Heart left ventricle (tissue), 16 donors: ENCODE measurements around the gene LPCAT1. TPM values are rescaled to one million over a fixed set of nuclear protein-coding genes. Genes with fewer than 3 reads are reported as not detected.
"Not testable (repeated sequence)": the region's sequence is repeated elsewhere in the genome, so short reads cannot be mapped to it uniquely, and the experiment has no call there.

Experiments used
- ATAC-seq, 4 donors: fragments of 200-7000 bp; cut with Tn5 transposase; one replicate each; pipeline ENCODE4 v1.9.1; 2020 to 2022; ENCODE audit warnings: moderate library complexity in 4 of 4, mild to moderate bottlenecking in 3 of 4, moderate number of reproducible peaks in 1 of 4
- DNase-seq, 5 donors: peaks; one replicate each; pipeline ENCODE4 v3.0.0-alpha.2; 2020
- H3K27ac ChIP-seq, 12 donors: fragments of 200-600 bp; sonication (generic) in 4 of 12; one replicate each; pipeline versions ENCODE4 v1.5.0 to v1.8.0; 2016 to 2022; ENCODE audit warnings: mild to moderate bottlenecking in 2 of 12
- H3K27me3 ChIP-seq, 9 donors: fragments of 200-600 bp; sonication (generic) in 2 of 9; one replicate each; pipeline versions ENCODE4 v1.5.1 to v1.8.0; 2016 to 2022; ENCODE audit warnings: mild to moderate bottlenecking in 3 of 9
- H3K36me3 ChIP-seq, 9 donors: fragments of 200-600 bp; sonication (generic) in 2 of 9; one replicate each; pipeline versions ENCODE4 v1.5.0 to v1.8.0; 2018 to 2022; ENCODE audit warnings: mild to moderate bottlenecking in 2 of 9
- H3K4me1 ChIP-seq, 12 donors: fragments of 200-600 bp; sonication (generic) in 4 of 12; one replicate each; pipeline versions ENCODE4 v1.5.0 to v1.8.0; 2016 to 2022; ENCODE audit warnings: mild to moderate bottlenecking in 3 of 12
- H3K4me3 ChIP-seq, 12 donors: fragments of 200-600 bp; sonication (generic) in 4 of 12; one replicate each; pipeline versions ENCODE4 v1.5.0 to v1.8.0; 2017 to 2022; ENCODE audit warnings: mild to moderate bottlenecking in 9 of 12, moderate library complexity in 4 of 12
- H3K9me3 ChIP-seq, 12 donors: fragments of 200-600 bp; sonication (generic) in 4 of 12; one replicate each; pipeline versions ENCODE4 v1.5.0 to v1.8.0; 2016 to 2022; ENCODE audit warnings: mild to moderate bottlenecking in 1 of 12
- CTCF ChIP-seq, 12 donors: fragments of 200-600 bp; sonication (generic) in 4 of 12; IDR thresholded peaks; one replicate each; pipeline versions ENCODE4 v1.5.0 to v1.8.0; 2018 to 2022; ENCODE audit warnings: antibody characterized with exemption in 12 of 12, mild to moderate bottlenecking in 5 of 12
- POLR2A ChIP-seq, 2 donors: fragments of 450-650 bp; IDR thresholded peaks; one replicate each; pipeline ENCODE4 v1.6.1; 2017; ENCODE audit warnings: antibody characterized with exemption in 2 of 2, mild to moderate bottlenecking in 2 of 2, moderate library complexity in 2 of 2
- WGBS, 4 donors: extraction: QIAGEN DNeasy Blood & Tissue Kit in 2 of 4; methylation state at CpG; one replicate each; pipeline versions ENCODE4 v1.1.5 to v1.1.7; 2013 to 2018; 5-methylcytosine and 5-hydroxymethylcytosine counted together
- intact Hi-C, 10 donors: fragments of 100-400 bp; cut with DNase I; formaldehyde crosslinking; loops; one replicate each; pipeline versions ENCODE4 v1.11.1 to v1.14.2; 2022
- long read RNA-seq, 3 donors: library from polyadenylated mRNA; unstranded; transcript quantifications; one replicate each; pipeline ENCODE4 v2.0.0, GENCODE V29; 2020 to 2021
- polyA plus RNA-seq, 2 donors: library from polyadenylated mRNA; stranded (reverse); fragments of 200-250 nt; gene quantifications; one replicate each; pipeline ENCODE4 v1.2.3, GENCODE V29; 2013
- total RNA-seq, 9 donors: library from RNA; depleted of rRNA in 2 of 9; stranded (reverse); fragments of >200 nt in 2 of 9; fragmentation: NEBNext Ultra II Directional in 3 of 9; extraction: Animal tissue kit (Norgen Biotek cat#: 25700) in 3 of 9; gene quantifications; one replicate each; pipeline versions ENCODE4 v1.1.0 to v1.2.4, GENCODE V29; 2016 to 2023
- donor health status: ischemic (EF 13 %, LVEDD 7.1; RV severe dilation, severe dysfunction).
- donor health status: healthy with polysubstance abuse.
- donor health status: DM: no; HTN: yes; CAD: no.
- donor health status: DM: no; HTN: no; CAD: no.
- donor health status: ischemic (EF 25% LVEDD 6.9; RV normal size, moderate dysfunction).
- donor health status: ischemic (EF 25% LVEDD 5.7; RV mildly dilated, moderate dysfunction).
- donor health status: healthy.
- donor health status: DM: yes; HTN: yes; CAD: no.
- donor health status: ischemic (EF 35%, LVEDD 5.7; RV mildly dilated, moderate dysfunction).
- donor health status: nonischemic (EF 11% LVEDD 7.7; RV severe dilation, severe dysfunction).
- donor health status: DM: yes; HTN: yes; CAD: no.
- donor health status: PGD.
- donor health status: ischemic (EF 29% LVEDD 5.4; RV normal size, mild dysfunction).
- donor health status: nonischemic (EF 23%, LVEDD 6.1; RV moderate dilation, normal function).

The LPCAT1 gene
- 10 to 100 TPM in 4 of 9 donors, 1 to 10 TPM in 5; 8.2 to 30.6 (median 9.9) TPM for total RNA-seq
- 10 to 100 TPM in 1 of 2 donors, 1 to 10 TPM in 1; 9.6 to 21.9 TPM for polyA plus RNA-seq
- long read RNA-seq, donor 1, transcript LPCAT1-201 (14 exons, 3,966 nt), result major isoform, 7 of 9 reads
- long read RNA-seq, donor 1, partial matches to known transcripts, result 2 of 9 reads
- long read RNA-seq, donor 1, other reads (novel, unspliced or antisense), result 0 of 9 reads
- long read RNA-seq, donor 2, partial matches to known transcripts, result 6 of 8 reads
- long read RNA-seq, donor 2, other reads (novel, unspliced or antisense), result 0 of 8 reads
- long read RNA-seq, donor 3, transcript LPCAT1-201 (14 exons, 3,966 nt), result major isoform, 21 of 31 reads
- long read RNA-seq, donor 3, partial matches to known transcripts, result 8 of 31 reads
- long read RNA-seq, donor 3, other reads (novel, unspliced or antisense), result 2 of 31 reads

DNA sequence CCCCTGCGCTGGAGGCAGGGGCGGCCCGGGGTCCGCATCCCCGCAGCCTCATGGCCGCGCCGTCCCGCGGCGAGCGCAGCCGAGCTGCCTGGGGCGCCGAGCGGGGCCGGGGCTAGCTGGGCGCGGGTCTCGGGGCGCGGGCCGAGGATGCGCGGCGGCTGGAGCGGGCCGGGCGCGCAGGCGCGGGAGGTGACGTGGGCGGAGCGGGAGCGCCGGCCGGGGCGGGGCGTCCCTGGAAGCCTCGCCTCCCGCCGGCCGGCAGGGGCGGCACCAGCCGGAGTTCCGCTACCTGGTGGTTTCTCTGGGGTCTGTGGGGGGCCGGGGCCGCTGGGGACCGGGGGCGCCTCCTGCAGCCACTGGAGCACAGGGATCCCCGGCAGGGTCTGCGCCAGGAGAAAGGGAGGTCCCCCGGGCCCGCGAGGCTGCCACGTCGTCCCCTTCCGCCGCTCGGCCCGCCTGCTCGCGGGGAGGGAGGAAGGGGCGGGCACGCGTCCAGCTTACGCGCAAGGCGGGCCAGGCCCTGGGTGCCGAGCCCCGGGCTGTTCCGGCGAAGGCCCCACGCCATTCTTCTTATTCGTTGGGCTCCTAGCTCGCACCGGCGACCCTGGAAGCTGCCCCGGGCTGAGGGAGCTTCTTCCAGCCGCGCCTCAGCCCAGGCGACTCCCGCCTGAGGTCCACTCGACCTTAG is at the start of gene LPCAT1:
Gene LPCAT1, minus strand, starts transcription at position 168 of the 688 bp plus-strand sequence. Its CDS starts 116 bp downstream, at position 52.
- peak; percentile 67 to 95 (median 92) for ATAC-seq
- peak within 1 kb of the TSS; percentile 78 to 97 (median 94) for H3K27ac ChIP-seq
- DNase-seq, result peak; percentile 84 to 92 (median 87)
- WGBS, 4 donors, result 0 to 9% (median 3%) methylated on average over 16 to 85 of the region's 85 CpGs
- H3K36me3 ChIP-seq, result peaks cover 0 to 20% (median 8%) of the 10 kb centered on the region in 9 donors
- peak in 10 of 12 donors; percentile 7 to 46 (median 28) for TF ChIP-seq CTCF (IDR thresholded peaks at IDR 0.05)
- TF ChIP-seq POLR2A (IDR thresholded peaks at IDR 0.05), result peak in 1 of 2 donors; percentile 38
- no peaks in the 10 kb centered on the region for H3K9me3 ChIP-seq
- intact Hi-C loops, result loop anchor here in 1 of 10 donors (2.0 to 10.0 kb wide), 3 partner anchors 108 to 271 kb away; partner anchors contain the start of genes CLPTM1L and MRPL36
- H3K4me1 ChIP-seq, result peaks cover 0 to 29% (median 17%) of the 10 kb centered on the region in 12 donors
- H3K27me3 ChIP-seq, result no peaks in the 10 kb centered on the region
- H3K4me3 ChIP-seq, result peak within 1 kb of the TSS; percentile 63 to 99 (median 80)

GRCh38 chr5:1571875-1572274 is 48.1 kb upstream of the LPCAT1 start:
- H3K4me3 ChIP-seq, H3K27me3 ChIP-seq, H3K27ac ChIP-seq, intact Hi-C loops, H3K9me3 ChIP-seq, ATAC-seq: not testable (repeated sequence)
- peak in 1 of 5 donors; percentile 36 for DNase-seq
- Histone ChIP-seq H3K36me3 (peaks cover 0 to 27% (median 0%) of the 10 kb centered on the region in 9 donors), H3K4me1 (peaks cover 0 to 24% (median 8%) of the 10 kb centered on the region in 12 donors)
- WGBS, 4 donors, result 75 to 81% (median 76%) methylated on average over 7 of the region's 7 CpGs

- WGBS, 4 donors, result 94 to 97% (median 97%) methylated on average over 10 of the region's 10 CpGs
- Histone ChIP-seq H3K36me3 (peaks cover 0 to 27% (median 0%) of the 10 kb centered on the region in 9 donors), H3K4me1 (peaks cover 0 to 25% (median 10%) of the 10 kb centered on the region in 12 donors), H3K27ac (no peak overlapping the region), H3K9me3 (no peaks in the 10 kb centered on the region), H3K27me3 (no peaks in the 10 kb centered on the region), H3K4me3 (no peak overlapping the region)
- intact Hi-C loops, result no loop called here
- no peak for DNase-seq
- no peak for TF ChIP-seq CTCF (IDR thresholded peaks at IDR 0.05)
- TF ChIP-seq POLR2A (IDR thresholded peaks at IDR 0.05), result no peak
- ATAC-seq, result no peak
These were observed 47.2 kb upstream of the LPCAT1 start for GRCh38 chr5:1570975-1571374.

GRCh38 chr5:1568201-1568979 is 44.6 kb upstream of the LPCAT1 start:
- TF ChIP-seq CTCF (IDR thresholded peaks at IDR 0.05), result no peak
- no peak for TF ChIP-seq POLR2A (IDR thresholded peaks at IDR 0.05)
- peaks cover 0 to 32% (median 10%) of the 10 kb centered on the region in 12 donors for H3K4me1 ChIP-seq
- peaks cover 0 to 17% (median 0%) of the 10 kb centered on the region in 9 donors for H3K36me3 ChIP-seq
- H3K27ac ChIP-seq, result peak overlapping the region in 11 of 12 donors; percentile 27 to 79 (median 67)
- DNase-seq (peak in 1 of 5 donors; percentile 53), ATAC-seq (peak; percentile 83 to 89 (median 84))
- intact Hi-C loops, result no loop called here
- H3K9me3 ChIP-seq, result no peaks in the 10 kb centered on the region
- H3K27me3 ChIP-seq, result no peaks in the 10 kb centered on the region
- no peak overlapping the region for H3K4me3 ChIP-seq
- WGBS, 4 donors, result 29 to 38% (median 37%) methylated on average over 12 of the region's 12 CpGs

- Histone ChIP-seq H3K27ac (peak overlapping the region in 11 of 12 donors; percentile 27 to 79 (median 67)), H3K4me1 (peaks cover 0 to 32% (median 10%) of the 10 kb centered on the region in 12 donors)
- WGBS, 4 donors, result 89 to 93% (median 89%) methylated on average over 16 of the region's 16 CpGs
These were observed 43.9 kb upstream of the LPCAT1 start for GRCh38 chr5:1567527-1568200.

More at GRCh38 chr5:1567527-1568200, 43.9 kb upstream of the LPCAT1 start:
- DNase-seq, H3K4me3 ChIP-seq, H3K9me3 ChIP-seq, intact Hi-C loops, H3K27me3 ChIP-seq, ATAC-seq: not testable (repeated sequence)
- peaks cover 0 to 11% (median 0%) of the 10 kb centered on the region in 9 donors for H3K36me3 ChIP-seq
